Prostate gland (tissue), 2 donors: Measurements from ENCODE around the gene KRTAP4-11.

Source experiments
- CTCF ChIP-seq, 4 experiments: fragments of 200-600 bp in 2 of 4; fragments of 450-650 bp in 2 of 4; sonication (generic) in 2 of 4; IDR thresholded peaks; 1 replicate in 3 of 4; 2 replicates in 1 of 4; pipeline ENCODE4 v1.5.1; 2016 to 2019; ENCODE audit warnings: antibody characterized with exemption in 4 of 4, mild to moderate bottlenecking in 2 of 4, moderate library complexity in 2 of 4
- POLR2A ChIP-seq: fragments of 450-650 bp; IDR thresholded peaks from one replicate; pipeline ENCODE4 v1.6.1; 2016; ENCODE audit warnings: antibody characterized with exemption, mild to moderate bottlenecking
- POLR2AphosphoS5 ChIP-seq: sonication (generic); formaldehyde crosslinking; IDR thresholded peaks from one replicate; pipeline ENCODE4 v1.6.1; 2017; ENCODE audit warnings: antibody characterized with exemption

DNA sequence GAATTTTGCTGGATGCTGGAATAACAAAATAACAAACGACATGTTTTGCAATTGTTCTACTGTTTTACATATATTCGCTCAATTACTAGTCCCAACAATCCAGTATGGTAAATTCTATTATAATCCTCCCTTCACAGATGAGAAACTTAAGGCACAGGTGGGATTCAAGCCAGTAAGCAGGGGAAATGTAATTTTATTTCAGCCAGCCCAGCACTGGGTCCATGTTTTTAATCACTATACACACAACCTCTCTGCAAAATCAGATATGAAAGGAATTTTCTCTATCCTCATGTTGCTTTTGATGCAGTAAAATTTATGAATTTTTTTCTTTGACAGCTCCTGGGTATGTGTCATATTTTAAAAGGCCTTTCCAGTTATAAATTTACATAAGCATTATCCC is 27.1 kb upstream of the KRTAP4-11 start:
- TF ChIP-seq POLR2A (no peak), CTCF (IDR thresholded peaks at IDR 0.05) (no peak), POLR2AphosphoS5 (no peak)
